IMR-90 (cell line): ENCODE results near the gene RRP8.

Experiments
- NFE2L2 ChIP-seq: fragments of 150-350 bp; IDR thresholded peaks from 2 replicates; pipeline ENCODE4 v1.6.1; 2016; ENCODE audit warnings: low read depth, mild to moderate bottlenecking, low read length
- POLR2A ChIP-seq: IDR thresholded peaks from 2 replicates; pipeline ENCODE4 v1.6.1; 2012; ENCODE audit warnings: mild to moderate bottlenecking, low read depth, low read length
- RAD21 ChIP-seq: IDR thresholded peaks from 2 replicates; pipeline ENCODE4 v1.6.1; 2012; ENCODE audit warnings: low read length, improper control_type of control experiment
- RCOR1 ChIP-seq: IDR thresholded peaks from 2 replicates; pipeline ENCODE4 v1.6.1; 2012; ENCODE audit warnings: mild to moderate bottlenecking, low read length, improper control_type of control experiment; ENCODE audit not compliant: insufficient replicate concordance

GRCh38 chr11:6646918-6647679, 43.7 kb upstream of the RRP8 start:
- TF ChIP-seq NFE2L2 (no peak), POLR2A (no peak), RCOR1 (no peak), RAD21 (no peak)
